GM18519 (cell line): ENCODE data around the gene NTNG1.

ENCODE experiments used
- ATAC-seq: cut with Tn5 transposase; IDR thresholded peaks from one replicate; pipeline ENCODE4 v1.9.1; 2021; ENCODE audit warnings: mild to moderate bottlenecking, moderate library complexity; ENCODE audit not compliant: unreplicated experiment, low FRiP score

NTNG1 gene

GRCh38 chr1:107532318-107532717, 391.5 kb downstream of the NTNG1 start:
- no peak for ATAC-seq
